Bronchial epithelial cell (primary cell): ENCODE results near the gene ACTG2. TPM values are rescaled to one million over a fixed set of nuclear protein-coding genes. Genes with fewer than 3 reads are reported as not detected.

Experiments used
- DNase-seq: peaks from one replicate; pipeline ENCODE4 v3.0.0-alpha.2; 2010; ENCODE audit warnings: low read depth
- FAIRE-seq: peaks from 2 replicates; lab custom pipeline; 2011; peaks lifted over from hg19 to GRCh38; lab: Jason Lieb, UNC
- H3K27me3 ChIP-seq: 2 replicates; pipeline ENCODE4 v1.5.1; 2011; ENCODE audit warnings: low read length; ENCODE audit not compliant: control insufficient read depth, insufficient read depth
- H3K36me3 ChIP-seq: 2 replicates; pipeline ENCODE4 v1.5.1; 2011; ENCODE audit warnings: low read length; ENCODE audit not compliant: control insufficient read depth, insufficient read depth
- H3K4me3 ChIP-seq: 2 replicates; pipeline ENCODE4 v1.5.1; 2011; ENCODE audit warnings: mild to moderate bottlenecking, low read depth, low read length, control low read depth
- CTCF ChIP-seq: IDR thresholded peaks from 2 replicates; pipeline ENCODE4 v1.5.1; 2011; ENCODE audit warnings: mild to moderate bottlenecking, moderate library complexity, low read length, control low read depth, inconsistent platforms; ENCODE audit not compliant: insufficient read depth, severe bottlenecking
- total RNA-seq: library from RNA; depleted of rRNA; stranded (reverse); fragments of >200 nt; gene quantifications from 2 replicates; pipeline ENCODE4 v1.2.1, GENCODE V29; 2014

Gene ACTG2
- total RNA-seq, 1 donor from 2014 or later = not detected

GRCh38 chr2:73925853-73926492, 33.2 kb downstream of the ACTG2 start:
- peak; percentile 99 for DNase-seq
- H3K27me3 ChIP-seq = no peaks in the 10 kb centered on the region
- TF ChIP-seq CTCF = no peak
- H3K36me3 ChIP-seq = no peaks in the 10 kb centered on the region
- H3K4me3 ChIP-seq = peak overlapping the region; percentile 20
- no peak for FAIRE-seq

- H3K36me3 ChIP-seq = no peaks in the 10 kb centered on the region
- peak; percentile 76 for FAIRE-seq
- no peak for TF ChIP-seq CTCF
These were observed 33.9 kb downstream of the ACTG2 start, which contains the start of gene DGUOK for GRCh38 chr2:73926493-73927327. TSS of gene DGUOK (plus strand) at chr2:73926880. CDS start at chr2:73926911, 31 bp downstream.

GRCh38 chr2:73927344-73927743, 34.5 kb downstream of the ACTG2 start:
- H3K36me3 ChIP-seq = no peaks in the 10 kb centered on the region
- FAIRE-seq (no peak), DNase-seq (no peak)
- H3K4me3 ChIP-seq = peak overlapping the region; percentile 73
- TF ChIP-seq CTCF = no peak
- no peaks in the 10 kb centered on the region for H3K27me3 ChIP-seq

More at GRCh38 chr2:73926493-73927327, 33.9 kb downstream of the ACTG2 start, which contains the start of gene DGUOK:
- H3K4me3 ChIP-seq = peak within 1 kb of the TSS; percentile 73
- no peaks in the 10 kb centered on the region for H3K27me3 ChIP-seq
- peak; percentile 99 for DNase-seq

GRCh38 chr2:73928963-73929347, 36.1 kb downstream of the ACTG2 start:
- H3K4me3 ChIP-seq = no peak overlapping the region
- H3K36me3 ChIP-seq = peaks cover 1% of the 10 kb centered on the region
- DNase-seq (no peak), FAIRE-seq (no peak)
- no peaks in the 10 kb centered on the region for H3K27me3 ChIP-seq
- no peak for TF ChIP-seq CTCF

- FAIRE-seq = no peak
- no peak for DNase-seq
- no peak for TF ChIP-seq CTCF
- Histone ChIP-seq H3K27me3 (no peaks in the 10 kb centered on the region), H3K4me3 (no peak overlapping the region), H3K36me3 (peaks cover 1% of the 10 kb centered on the region)
These were observed 37.6 kb downstream of the ACTG2 start for GRCh38 chr2:73930386-73930785.
